Stimulated activated naive CD8-positive, alpha-beta T cell treated with anti-CD3 and anti-CD28 coated beads, Interleukin-15, Interleukin-2, amounts not matched to agents 100 ng/mL and 50 ng/mL, for 24 hours (primary cell): Measurements from ENCODE around the gene SPATA13.
"Not testable (repeated sequence)": the region's sequence is repeated elsewhere in the genome, so short reads cannot be mapped to it uniquely, and the experiment has no call there.

ENCODE experiments used
- H3K27ac Mint-ChIP-seq: one replicate; pipeline ENCODE4 v1.8.0; 2021; ENCODE audit warnings: mild to moderate bottlenecking, mixed read lengths
- H3K27me3 Mint-ChIP-seq: one replicate; pipeline ENCODE4 v1.8.0; 2021; ENCODE audit warnings: mixed read lengths
- H3K36me3 Mint-ChIP-seq: one replicate; pipeline ENCODE4 v1.8.0; 2021; ENCODE audit warnings: low read depth, mixed read lengths
- H3K4me1 Mint-ChIP-seq: one replicate; pipeline ENCODE4 v1.8.0; 2021; ENCODE audit warnings: low read depth, mixed read lengths
- H3K4me3 Mint-ChIP-seq: one replicate; pipeline ENCODE4 v1.8.0; 2021; ENCODE audit warnings: mild to moderate bottlenecking, mixed read lengths
- H3K9me3 Mint-ChIP-seq: one replicate; pipeline ENCODE4 v1.8.0; 2021; ENCODE audit warnings: mixed read lengths

The SPATA13 gene

GRCh38 chr13:24308488-24309020, 148.0 kb downstream of the SPATA13 start:
- H3K27me3 Mint-ChIP-seq, result no peaks in the 10 kb centered on the region
- H3K27ac Mint-ChIP-seq, result no peak overlapping the region

GRCh38 chr13:24309300-24309699, 148.8 kb downstream of the SPATA13 start, which contains the start of gene C1QTNF9:
TSS of gene C1QTNF9 (plus strand) at chr13:24309580. CDS start at chr13:24316004, 6,424 bp downstream.
- H3K27me3 Mint-ChIP-seq, H3K4me1 Mint-ChIP-seq, H3K9me3 Mint-ChIP-seq, H3K4me3 Mint-ChIP-seq, H3K27ac Mint-ChIP-seq: not testable (repeated sequence)
- peaks cover 16% of the 10 kb centered on the region for H3K36me3 Mint-ChIP-seq

More at GRCh38 chr13:24308488-24309020, 148.0 kb downstream of the SPATA13 start:
- no peak overlapping the region for H3K4me3 Mint-ChIP-seq
- peaks cover 17% of the 10 kb centered on the region for H3K36me3 Mint-ChIP-seq
- H3K4me1 Mint-ChIP-seq, result no peaks in the 10 kb centered on the region
- no peaks in the 10 kb centered on the region for H3K9me3 Mint-ChIP-seq

DNA sequence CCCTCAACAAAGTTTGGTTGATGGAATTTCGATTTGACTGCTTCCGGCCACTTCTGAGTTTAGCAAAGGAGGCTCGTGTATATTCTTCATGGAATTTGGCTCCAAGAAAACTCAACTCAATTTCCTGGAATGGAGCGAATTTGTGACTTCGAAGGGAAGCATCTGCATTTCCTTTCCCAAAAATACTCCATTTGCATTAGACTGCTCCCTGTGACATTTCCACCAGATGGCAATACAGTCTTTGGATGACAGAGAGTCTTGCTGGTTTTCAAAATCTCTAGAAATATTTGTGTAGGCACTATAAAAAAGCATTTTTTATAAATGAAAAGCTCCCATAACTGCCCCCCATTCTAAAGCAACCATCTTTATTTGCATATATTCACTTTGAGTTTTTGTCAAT, 152.9 kb downstream of the SPATA13 start:
- Mint-ChIP-seq H3K4me1 (no peaks in the 10 kb centered on the region), H3K4me3 (no peak overlapping the region), H3K9me3 (no peaks in the 10 kb centered on the region), H3K27ac (no peak overlapping the region), H3K27me3 (no peaks in the 10 kb centered on the region), H3K36me3 (no peaks in the 10 kb centered on the region)

GRCh38 chr13:24317835-24318234, 157.3 kb downstream of the SPATA13 start:
- H3K9me3 Mint-ChIP-seq, H3K36me3 Mint-ChIP-seq, H3K4me1 Mint-ChIP-seq, H3K4me3 Mint-ChIP-seq, H3K27me3 Mint-ChIP-seq, H3K27ac Mint-ChIP-seq: not testable (repeated sequence)

GRCh38 chr13:24318878-24319277, 158.4 kb downstream of the SPATA13 start:
- not testable (repeated sequence) for H3K27me3 Mint-ChIP-seq, H3K36me3 Mint-ChIP-seq, H3K27ac Mint-ChIP-seq, H3K9me3 Mint-ChIP-seq, H3K4me3 Mint-ChIP-seq, H3K4me1 Mint-ChIP-seq

GRCh38 chr13:24319641-24320040, 159.1 kb downstream of the SPATA13 start:
- not testable (repeated sequence) for H3K27me3 Mint-ChIP-seq, H3K4me3 Mint-ChIP-seq, H3K9me3 Mint-ChIP-seq, H3K36me3 Mint-ChIP-seq, H3K4me1 Mint-ChIP-seq, H3K27ac Mint-ChIP-seq

- H3K27me3 Mint-ChIP-seq, result peaks cover 18% of the 10 kb centered on the region
- H3K4me3 Mint-ChIP-seq, H3K36me3 Mint-ChIP-seq, H3K27ac Mint-ChIP-seq, H3K4me1 Mint-ChIP-seq, H3K9me3 Mint-ChIP-seq: not testable (repeated sequence)
Measured at GRCh38 chr13:24321416-24321815, 160.9 kb downstream of the SPATA13 start.

DNA sequence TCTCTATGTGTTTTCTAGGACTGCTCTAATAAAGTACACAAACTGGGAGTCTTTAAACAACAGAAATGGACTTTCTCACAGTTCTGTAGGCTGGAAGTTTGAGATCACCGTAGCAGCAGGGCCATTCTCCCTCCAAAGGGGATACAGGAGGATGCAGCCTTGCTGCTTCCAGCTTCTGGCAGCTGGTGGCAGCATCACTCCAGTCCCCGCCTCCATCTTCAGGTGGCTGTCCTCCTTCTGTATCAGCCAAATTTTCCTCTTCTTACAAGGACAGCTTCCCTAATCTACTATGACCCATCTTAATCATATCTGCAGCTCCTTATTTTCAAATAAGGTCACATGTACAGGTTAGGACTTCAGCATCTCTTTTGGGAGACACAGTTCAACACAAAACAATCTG, 161.9 kb downstream of the SPATA13 start:
- not testable (repeated sequence) for H3K4me3 Mint-ChIP-seq, H3K4me1 Mint-ChIP-seq, H3K27ac Mint-ChIP-seq, H3K9me3 Mint-ChIP-seq, H3K36me3 Mint-ChIP-seq
- H3K27me3 Mint-ChIP-seq, result peaks cover 22% of the 10 kb centered on the region

DNA sequence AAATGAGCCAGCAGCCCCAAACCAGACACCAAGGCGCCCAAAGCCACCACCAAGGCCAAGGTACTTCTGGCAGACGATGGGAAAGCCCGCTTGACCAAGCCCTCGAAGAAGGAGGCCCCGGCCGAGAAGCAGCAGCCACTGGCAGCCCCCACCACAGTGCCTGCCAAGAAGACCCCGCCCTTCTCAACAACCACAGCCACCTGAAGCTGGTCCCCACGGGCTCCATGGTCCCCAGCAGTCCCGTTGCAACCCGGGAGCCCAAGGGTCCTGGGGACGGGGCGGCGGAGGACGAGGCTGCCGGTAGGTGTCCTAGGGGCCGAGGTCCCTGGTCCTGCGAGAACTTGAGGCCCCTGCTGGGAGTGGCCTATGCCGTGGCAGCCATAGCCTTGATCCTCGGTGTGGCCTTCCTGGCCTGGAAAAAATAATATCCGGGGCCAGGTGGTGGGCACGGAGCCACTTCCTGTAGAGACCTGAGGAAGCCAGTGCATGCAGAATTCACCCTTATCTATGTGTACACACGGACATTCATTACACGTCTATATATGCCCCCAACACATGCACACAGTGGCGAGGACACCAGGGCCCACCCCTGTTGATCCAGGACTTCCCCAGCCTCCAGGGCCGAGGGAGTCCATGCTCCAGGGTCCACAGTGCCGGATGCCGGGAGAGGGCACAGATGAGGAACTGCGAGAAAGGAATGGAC, 162.7 kb downstream of the SPATA13 start:
- no peak overlapping the region for H3K4me3 Mint-ChIP-seq
- H3K4me1 Mint-ChIP-seq, result no peaks in the 10 kb centered on the region
- H3K27me3 Mint-ChIP-seq, result peaks cover 22% of the 10 kb centered on the region
- H3K36me3 Mint-ChIP-seq, result no peaks in the 10 kb centered on the region
- H3K9me3 Mint-ChIP-seq, result no peaks in the 10 kb centered on the region
- H3K27ac Mint-ChIP-seq, result no peak overlapping the region

GRCh38 chr13:24323739-24324075, 163.2 kb downstream of the SPATA13 start:
- Mint-ChIP-seq H3K4me1 (no peaks in the 10 kb centered on the region), H3K9me3 (no peaks in the 10 kb centered on the region), H3K36me3 (no peaks in the 10 kb centered on the region), H3K27me3 (peaks cover 26% of the 10 kb centered on the region), H3K27ac (no peak overlapping the region), H3K4me3 (no peak overlapping the region)

- not testable (repeated sequence) for H3K4me1 Mint-ChIP-seq, H3K4me3 Mint-ChIP-seq, H3K27ac Mint-ChIP-seq, H3K36me3 Mint-ChIP-seq, H3K9me3 Mint-ChIP-seq
- peaks cover 41% of the 10 kb centered on the region for H3K27me3 Mint-ChIP-seq
Measured at GRCh38 chr13:24327598-24327997, 167.1 kb downstream of the SPATA13 start.

- Mint-ChIP-seq H3K9me3 (no peaks in the 10 kb centered on the region), H3K27me3 (peaks cover 43% of the 10 kb centered on the region), H3K4me3 (no peak overlapping the region), H3K27ac (no peak overlapping the region), H3K4me1 (no peaks in the 10 kb centered on the region), H3K36me3 (no peaks in the 10 kb centered on the region)
Measured at GRCh38 chr13:24328145-24328544, 167.6 kb downstream of the SPATA13 start.

GRCh38 chr13:24338721-24339120, 178.2 kb downstream of the SPATA13 start:
- Mint-ChIP-seq H3K9me3 (no peaks in the 10 kb centered on the region), H3K27ac (no peak overlapping the region), H3K4me1 (no peaks in the 10 kb centered on the region), H3K27me3 (peaks cover 5% of the 10 kb centered on the region), H3K36me3 (no peaks in the 10 kb centered on the region), H3K4me3 (no peak overlapping the region)

GRCh38 chr13:24339937-24340607, 179.6 kb downstream of the SPATA13 start:
- Mint-ChIP-seq H3K4me1 (no peaks in the 10 kb centered on the region), H3K36me3 (no peaks in the 10 kb centered on the region), H3K9me3 (no peaks in the 10 kb centered on the region), H3K27ac (no peak overlapping the region), H3K27me3 (peaks cover 5% of the 10 kb centered on the region), H3K4me3 (no peak overlapping the region)

GRCh38 chr13:24340608-24340955, 180.1 kb downstream of the SPATA13 start:
- Mint-ChIP-seq H3K27ac (no peak overlapping the region), H3K9me3 (no peaks in the 10 kb centered on the region), H3K4me3 (no peak overlapping the region), H3K27me3 (no peaks in the 10 kb centered on the region), H3K4me1 (no peaks in the 10 kb centered on the region), H3K36me3 (no peaks in the 10 kb centered on the region)

- Mint-ChIP-seq H3K27ac (no peak overlapping the region), H3K27me3 (no peaks in the 10 kb centered on the region), H3K9me3 (no peaks in the 10 kb centered on the region), H3K4me1 (no peaks in the 10 kb centered on the region), H3K4me3 (no peak overlapping the region), H3K36me3 (no peaks in the 10 kb centered on the region)
Measured at GRCh38 chr13:24341439-24341838, 180.9 kb downstream of the SPATA13 start.
